Panc1 (cell line): Measurements from ENCODE around the gene RELA.

Experiments
- CTCF ChIP-seq: fragments of 450-650 bp; IDR thresholded peaks from 2 replicates; pipeline ENCODE4 v1.5.1; 2017; ENCODE audit warnings: mild to moderate bottlenecking
- POLR2AphosphoS5 ChIP-seq: IDR thresholded peaks from 2 replicates; pipeline ENCODE4 v1.6.1; 2012; ENCODE audit warnings: mild to moderate bottlenecking, low read depth, low read length, moderate library complexity
- SIN3A ChIP-seq: IDR thresholded peaks from 2 replicates; pipeline ENCODE4 v1.6.1; 2012; ENCODE audit warnings: low read depth, mild to moderate bottlenecking, low read length, moderate library complexity, borderline replicate concordance; ENCODE audit not compliant: insufficient read depth
- TCF7L2 ChIP-seq: IDR thresholded peaks from 2 replicates; pipeline ENCODE4 v1.6.1; 2011; ENCODE audit warnings: mild to moderate bottlenecking, low read depth, low read length, inconsistent platforms
- TF ChIP-seq, protein P1 (sequence below), 2 experiments: IDR thresholded peaks; 2 replicates each; pipeline ENCODE4 v1.6.1; 2011 to 2012; ENCODE audit warnings: low read depth in 2 of 2, control low read depth in 1 of 2, low read length in 1 of 2, mild to moderate bottlenecking in 1 of 2, moderate library complexity in 1 of 2; ENCODE audit not compliant: insufficient read depth in 1 of 2

DNA sequence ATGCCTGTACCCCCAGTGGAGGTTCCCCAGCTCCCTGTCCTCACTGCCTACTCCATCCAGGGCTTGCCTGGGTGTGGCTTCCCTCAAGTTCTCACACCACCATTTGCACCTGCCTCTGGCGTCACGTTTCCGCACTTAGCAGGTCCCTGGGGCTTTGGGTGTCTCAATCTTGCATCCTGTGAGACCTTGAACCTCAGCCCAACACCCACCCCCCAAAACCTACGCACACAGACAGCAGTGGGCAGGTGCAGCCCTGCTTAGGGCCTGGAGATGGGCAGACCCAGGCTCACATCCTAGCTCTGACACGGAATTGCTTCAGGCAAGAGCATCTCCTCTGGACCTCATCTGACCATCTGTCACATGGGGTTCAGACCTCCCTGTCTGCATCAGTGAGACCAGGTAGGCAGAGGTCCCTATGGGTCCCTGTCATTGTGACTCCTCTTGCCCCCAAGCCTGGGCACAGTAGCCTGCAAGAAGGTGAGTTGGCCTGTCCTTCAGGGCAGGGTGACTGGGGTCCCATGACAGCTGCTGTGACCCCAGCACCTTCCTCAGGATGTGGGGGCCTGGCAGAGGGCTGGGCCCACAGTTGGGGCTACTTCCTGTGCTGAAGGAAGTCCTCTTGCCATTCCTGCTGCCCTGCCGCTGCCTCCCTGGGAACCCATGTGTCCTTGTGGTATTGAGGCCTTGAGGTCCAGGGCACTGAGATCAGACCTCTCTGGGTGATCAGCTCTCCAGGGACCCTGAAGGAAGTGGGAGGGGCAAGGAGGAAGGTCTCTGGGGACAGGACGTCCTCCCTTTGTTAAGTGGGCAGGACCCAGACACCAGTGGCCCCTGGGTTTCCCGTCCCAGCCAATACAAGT, 22.9 kb downstream of the RELA start:
- TF ChIP-seq, protein P1, sequence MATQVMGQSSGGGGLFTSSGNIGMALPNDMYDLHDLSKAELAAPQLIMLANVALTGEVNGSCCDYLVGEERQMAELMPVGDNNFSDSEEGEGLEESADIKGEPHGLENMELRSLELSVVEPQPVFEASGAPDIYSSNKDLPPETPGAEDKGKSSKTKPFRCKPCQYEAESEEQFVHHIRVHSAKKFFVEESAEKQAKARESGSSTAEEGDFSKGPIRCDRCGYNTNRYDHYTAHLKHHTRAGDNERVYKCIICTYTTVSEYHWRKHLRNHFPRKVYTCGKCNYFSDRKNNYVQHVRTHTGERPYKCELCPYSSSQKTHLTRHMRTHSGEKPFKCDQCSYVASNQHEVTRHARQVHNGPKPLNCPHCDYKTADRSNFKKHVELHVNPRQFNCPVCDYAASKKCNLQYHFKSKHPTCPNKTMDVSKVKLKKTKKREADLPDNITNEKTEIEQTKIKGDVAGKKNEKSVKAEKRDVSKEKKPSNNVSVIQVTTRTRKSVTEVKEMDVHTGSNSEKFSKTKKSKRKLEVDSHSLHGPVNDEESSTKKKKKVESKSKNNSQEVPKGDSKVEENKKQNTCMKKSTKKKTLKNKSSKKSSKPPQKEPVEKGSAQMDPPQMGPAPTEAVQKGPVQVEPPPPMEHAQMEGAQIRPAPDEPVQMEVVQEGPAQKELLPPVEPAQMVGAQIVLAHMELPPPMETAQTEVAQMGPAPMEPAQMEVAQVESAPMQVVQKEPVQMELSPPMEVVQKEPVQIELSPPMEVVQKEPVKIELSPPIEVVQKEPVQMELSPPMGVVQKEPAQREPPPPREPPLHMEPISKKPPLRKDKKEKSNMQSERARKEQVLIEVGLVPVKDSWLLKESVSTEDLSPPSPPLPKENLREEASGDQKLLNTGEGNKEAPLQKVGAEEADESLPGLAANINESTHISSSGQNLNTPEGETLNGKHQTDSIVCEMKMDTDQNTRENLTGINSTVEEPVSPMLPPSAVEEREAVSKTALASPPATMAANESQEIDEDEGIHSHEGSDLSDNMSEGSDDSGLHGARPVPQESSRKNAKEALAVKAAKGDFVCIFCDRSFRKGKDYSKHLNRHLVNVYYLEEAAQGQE (IDR thresholded peaks at IDR 0.05; ENCODE audit: insufficient read depth in 1 of 2, low read depth in 2 of 2, low read length in 1 of 2): no peak
- no peak for TF ChIP-seq CTCF
- no peak for TF ChIP-seq POLR2AphosphoS5
- TF ChIP-seq TCF7L2: no peak
- TF ChIP-seq SIN3A: no peak
